GM21381 (cell line): Measurements from ENCODE around the gene FRYL.
"Not testable (repeated sequence)": the region's sequence is repeated elsewhere in the genome, so short reads cannot be mapped to it uniquely, and the experiment has no call there.

Source experiments
- ATAC-seq: cut with Tn5 transposase; IDR thresholded peaks from one replicate; pipeline ENCODE4 v1.9.1; 2021; ENCODE audit warnings: mild to moderate bottlenecking, moderate library complexity; ENCODE audit not compliant: unreplicated experiment

FRYL gene

DNA sequence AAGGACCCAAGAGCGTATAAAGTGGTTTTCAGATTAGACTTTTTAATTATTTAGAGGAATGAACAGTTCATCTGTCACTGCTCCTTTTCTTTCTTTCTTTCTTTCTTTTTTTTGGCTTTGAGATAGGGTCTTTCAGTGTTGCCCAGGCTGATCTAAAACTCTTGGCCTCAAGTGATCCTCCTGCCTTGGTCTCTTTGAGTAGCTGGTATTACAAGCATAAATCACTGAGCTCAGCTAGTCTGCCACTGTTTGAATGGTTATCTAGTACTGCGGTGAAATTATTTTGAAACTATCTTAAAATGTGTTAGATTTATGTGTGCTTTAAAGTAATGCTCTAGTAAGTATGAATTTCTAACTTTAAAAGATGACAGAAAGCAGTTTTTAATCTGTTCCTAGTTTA lies 6.5 kb upstream of the FRYL start:
- ATAC-seq, result no peak

DNA sequence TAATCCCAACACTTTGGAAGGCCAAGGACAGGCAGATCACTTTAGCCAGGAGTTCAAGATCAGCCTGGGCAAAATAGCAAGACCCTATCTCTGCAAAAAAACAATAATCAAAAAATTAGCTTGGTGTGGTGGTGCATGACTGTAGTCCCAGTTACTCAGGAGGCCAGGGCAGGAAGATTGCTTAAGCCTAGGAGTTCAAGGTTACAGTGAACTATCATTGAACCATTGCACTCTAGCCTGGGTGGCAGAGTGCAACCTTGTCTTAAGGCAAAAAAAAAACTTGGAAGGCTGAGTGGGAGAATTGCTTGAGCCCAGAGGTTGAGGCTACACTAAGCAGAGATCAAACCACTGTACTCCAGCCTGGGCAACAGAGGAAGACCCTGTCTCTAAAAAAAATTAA lies 5.2 kb upstream of the FRYL start:
- ATAC-seq, result no peak

DNA sequence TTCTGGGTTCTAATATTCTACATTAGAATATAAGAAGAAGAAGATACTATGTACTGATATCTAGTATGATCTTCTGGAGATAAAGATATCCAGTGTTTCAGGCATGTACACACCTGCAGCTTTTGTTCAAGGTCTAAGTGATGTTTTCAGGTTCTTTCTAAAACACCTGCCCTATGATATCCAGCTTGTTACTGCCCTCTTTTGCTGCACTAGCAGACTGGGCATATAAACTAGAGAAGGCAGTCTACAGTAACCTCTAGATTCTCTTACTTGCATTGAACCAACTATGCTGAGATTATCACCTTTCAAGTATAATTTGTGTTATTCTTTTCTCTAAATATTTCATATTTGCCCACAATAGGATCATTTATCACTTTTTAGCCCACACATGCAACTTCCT lies 1.9 kb upstream of the FRYL start:
- ATAC-seq, result no peak

DNA sequence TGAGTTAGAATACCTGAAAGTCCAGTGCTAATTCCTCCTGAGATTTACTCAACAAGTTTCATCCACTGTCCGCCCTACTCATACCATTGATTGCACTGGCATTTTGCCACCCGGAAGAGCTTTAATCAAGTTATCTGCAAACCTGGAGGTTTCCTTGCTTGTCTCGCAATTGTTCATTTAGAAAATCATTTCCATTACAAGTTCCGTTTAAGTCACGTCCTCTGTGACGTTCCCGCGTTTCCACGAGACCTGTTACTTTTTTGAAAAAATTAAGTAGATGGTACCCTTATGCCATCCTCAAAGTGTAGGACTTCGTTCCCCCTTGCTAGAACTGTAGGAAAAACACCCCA lies 761 bp upstream of the FRYL start:
- no peak for ATAC-seq

DNA sequence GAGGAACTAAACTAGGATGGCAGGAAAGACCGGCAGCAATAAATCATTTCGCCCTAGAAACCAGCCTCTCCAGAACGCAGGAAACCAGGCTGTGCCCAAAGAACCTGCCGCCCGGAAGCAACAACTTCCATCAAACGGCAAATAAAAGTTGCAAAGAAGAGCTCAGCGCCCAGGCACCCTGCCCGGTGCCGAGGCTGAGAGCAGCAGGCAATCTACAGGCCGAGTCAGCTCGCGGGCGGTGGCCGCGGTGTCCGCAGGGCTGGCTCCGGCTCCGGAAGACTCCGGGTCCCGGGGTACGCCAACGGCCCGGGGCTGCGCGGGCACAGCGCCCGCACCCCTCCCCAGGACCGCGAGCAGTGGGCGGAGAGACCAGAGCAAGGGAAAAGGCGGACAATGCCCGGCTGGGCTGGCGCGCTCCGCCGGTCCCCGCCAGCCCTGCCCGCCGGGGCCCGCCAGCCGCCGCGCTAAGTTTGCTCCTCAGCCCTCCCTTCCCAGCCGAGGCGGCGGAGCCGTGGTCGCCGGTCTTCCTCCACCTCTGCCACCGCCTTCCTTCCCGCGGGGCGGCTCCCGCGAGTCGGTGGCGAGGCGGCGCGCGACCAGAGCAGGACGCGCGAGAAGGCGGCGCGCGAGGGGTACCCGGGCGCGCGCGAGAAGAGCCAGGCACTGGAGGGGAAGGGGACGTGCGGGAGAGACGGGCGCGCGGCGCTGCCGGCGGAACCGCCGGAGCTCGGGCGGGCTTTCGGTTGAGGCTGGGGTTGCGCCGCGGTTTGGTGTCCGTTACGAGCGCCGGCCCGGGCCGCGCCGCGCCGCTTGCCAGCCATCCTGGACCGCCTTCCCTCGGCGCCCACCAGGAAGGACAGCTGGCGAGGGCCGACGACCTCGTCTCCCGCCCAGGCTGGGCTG lies 733 bp downstream of the FRYL start:
- peak; percentile 30 for ATAC-seq

DNA sequence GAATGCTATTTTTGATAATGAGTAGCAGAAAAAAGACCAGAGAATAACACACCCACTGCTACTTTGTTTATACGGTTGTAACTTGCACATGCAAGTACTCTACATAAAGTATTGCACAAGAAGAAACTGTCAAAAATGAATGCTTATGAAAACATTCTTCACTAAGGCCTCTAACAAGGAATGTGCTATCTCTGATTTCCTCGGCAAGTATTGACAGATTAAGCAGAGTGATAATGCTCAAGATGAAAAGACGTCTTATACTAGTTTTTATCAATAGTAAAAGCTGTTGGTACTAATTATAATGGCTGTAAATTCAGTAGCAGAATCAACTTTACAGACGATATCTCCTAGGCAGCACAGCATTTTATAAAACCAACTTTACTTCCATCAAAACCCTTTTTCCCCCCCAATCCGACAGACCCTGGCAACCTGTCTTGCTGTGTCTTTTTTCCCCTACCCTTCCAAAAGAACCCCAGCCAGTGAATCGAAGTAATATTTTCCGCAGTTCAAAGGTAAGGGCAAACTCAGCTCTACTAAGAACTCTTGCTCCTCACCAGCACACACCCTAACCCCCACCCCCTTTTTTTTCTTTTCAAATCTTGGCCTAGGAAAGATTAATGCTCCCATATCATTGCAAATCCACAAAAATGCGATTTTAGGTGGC lies 1.5 kb downstream of the FRYL start:
- no peak for ATAC-seq

DNA sequence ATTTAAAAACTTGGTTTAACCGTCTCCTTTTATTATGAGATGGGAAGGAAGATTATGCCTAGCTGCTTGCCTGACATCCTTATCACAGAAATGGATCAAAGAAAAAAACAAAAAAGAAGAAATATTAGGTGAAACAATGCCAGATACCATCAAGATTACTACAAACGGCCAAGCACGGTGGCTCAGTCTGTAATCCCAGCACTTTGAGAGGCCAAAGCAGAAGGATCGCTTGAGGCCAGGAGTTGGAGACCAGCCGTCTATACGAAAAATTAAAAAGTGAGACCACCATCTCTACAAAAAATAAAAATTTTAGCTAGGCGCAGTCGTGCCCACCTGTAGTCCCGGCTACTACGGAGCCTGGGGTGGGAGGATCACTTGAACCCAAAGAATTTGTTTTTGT lies 2.3 kb downstream of the FRYL start:
- no peak for ATAC-seq

DNA sequence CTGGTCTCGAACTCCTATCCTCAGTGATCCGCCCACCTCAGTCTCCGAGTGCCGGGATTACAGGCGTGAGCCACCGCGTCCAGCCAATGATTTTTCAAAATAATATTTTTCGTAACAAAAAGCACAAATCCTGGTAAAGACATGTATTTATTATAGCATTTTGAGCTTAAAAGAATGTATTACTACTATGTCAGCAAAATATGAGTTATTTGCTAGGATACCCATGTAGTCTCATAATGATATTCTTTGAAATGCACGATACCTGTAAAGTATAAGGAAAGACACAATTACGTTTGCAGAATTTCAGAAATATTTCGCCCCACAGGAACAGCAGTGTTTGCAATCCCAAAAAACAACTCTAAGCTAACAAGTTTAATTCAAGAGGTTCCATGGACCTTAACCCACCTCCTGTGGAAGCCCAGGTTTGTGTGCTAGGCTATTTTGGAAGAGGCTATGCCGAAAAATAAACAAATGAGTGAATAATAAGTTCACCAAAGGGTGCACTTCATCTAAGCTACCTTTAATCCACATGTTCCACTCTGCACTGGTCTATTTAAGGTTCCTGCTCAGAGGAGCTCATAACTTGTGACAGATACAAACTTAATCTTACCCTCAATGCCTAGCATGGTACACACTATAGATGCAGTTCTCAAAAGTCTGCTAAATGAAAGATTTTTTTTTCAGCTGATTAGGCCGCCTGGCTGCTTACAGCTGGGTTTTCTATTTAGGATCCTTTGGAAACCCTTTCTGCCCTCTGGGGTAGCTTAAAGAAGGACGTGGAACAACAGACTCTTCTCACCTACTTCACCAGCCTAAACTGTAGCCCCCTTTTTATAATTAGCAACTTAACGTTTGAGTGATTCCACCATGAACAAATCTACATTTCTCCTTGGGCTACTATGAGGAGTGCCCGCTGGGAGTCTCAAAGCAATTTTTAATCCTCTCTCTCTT lies 5.0 kb downstream of the FRYL start:
- ATAC-seq, result no peak

DNA sequence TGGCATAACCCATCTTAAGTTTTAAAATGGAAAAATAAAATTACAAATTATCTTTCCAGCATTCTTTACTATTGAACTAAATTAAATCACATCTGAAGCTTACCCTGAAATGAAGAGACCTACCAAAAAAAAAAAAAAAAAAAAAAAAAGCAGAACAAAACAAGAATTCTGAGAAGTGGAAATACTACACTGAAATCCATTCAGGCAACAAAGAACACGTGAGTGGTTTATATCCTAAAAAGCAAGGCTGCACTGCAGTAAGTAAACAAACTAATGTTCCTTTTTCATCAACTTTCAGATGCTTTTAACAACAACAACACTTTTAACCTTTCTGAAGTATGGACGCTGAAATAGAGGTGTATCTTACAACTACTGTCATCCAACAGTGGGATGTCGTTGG lies 7.5 kb downstream of the FRYL start:
- no peak for ATAC-seq

DNA sequence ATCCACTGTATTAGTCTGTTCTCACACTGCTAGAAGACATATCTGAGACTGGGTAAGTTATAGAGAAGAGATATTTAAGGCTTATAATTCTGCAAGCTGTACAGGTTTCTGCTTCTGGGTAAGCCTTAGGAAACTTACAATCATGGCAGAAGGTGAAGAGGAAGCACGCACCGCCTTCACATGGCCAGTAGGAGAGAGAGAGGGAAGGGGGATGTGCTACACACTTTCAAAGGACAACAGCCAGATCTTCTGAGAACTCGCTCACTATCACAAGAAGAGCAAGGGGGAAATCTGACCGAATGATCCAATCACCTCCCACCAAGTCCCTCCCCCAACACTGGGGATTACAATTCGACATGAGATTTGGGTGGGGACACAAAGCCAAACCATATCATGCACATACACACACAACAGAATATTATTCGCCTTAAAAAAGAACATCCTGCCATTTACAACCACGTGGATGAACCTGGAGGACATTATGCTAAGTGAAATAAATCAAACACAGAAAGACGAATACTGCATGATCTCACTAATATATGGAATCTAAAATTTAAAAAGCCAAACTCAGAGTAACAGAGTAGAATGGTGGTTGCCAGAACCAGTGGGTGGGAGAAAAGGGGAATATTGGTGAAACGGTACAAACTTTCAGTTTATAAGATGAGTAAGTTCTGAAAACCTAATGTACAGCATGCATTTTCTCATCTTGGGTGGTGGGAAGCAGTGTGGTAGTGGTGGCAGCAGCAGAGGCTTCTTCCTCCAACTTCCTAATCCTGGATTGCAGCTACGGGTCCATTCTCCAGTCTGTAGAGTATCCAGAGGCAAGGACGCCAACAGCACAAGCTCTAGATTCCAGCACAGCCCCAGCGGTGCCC lies 12.8 kb downstream of the FRYL start:
- ATAC-seq, result no peak

DNA sequence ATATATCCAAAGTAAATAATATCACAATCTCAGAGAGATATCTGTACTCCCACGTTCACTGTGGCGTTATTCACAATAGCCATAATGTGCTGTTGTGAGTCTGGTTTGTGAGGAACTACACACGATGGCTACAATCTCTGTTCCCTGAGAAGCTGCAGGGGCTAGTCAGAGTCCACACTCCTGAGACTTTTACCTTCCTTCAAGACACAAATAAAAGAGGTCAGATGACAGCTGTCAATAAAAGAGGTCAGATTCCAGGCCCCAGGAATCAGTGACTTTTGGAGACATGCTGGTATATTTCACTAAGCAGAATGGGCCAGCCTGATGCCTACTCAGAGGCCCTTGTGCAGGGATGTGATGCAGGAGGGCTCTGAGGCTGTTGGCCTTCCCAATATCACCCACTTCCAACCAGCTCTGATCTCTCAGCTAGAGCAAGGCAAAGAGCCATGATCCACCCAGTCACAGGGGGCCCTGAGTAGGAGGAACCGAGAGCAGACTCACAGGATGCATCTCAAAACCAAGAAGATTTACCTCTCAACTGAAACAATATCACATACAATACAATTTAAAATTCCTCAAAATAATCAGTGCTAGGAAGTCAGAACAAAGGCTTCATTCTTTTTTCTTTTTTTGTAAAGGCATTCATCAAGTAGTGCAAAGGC lies 13.8 kb downstream of the FRYL start:
- ATAC-seq, result peak; percentile 69

DNA sequence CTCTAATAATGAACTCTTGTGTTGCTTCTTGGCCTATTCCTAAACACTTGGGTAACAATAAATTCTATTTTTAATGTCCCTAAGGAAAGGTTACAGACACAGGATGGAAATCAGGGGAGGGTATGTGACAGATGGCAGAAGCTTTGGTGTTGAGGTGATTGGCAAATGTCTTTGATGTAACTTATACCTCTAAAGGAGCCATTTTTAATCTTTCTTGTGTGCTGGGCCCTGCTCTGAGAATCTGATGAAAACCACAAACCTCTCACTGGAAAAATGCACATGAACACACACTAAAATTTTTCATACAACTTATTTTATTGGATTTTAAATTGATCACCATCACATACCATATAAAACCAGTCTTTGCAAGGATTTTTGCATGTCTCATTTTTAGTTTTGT lies 17.7 kb downstream of the FRYL start:
- ATAC-seq, result no peak

DNA sequence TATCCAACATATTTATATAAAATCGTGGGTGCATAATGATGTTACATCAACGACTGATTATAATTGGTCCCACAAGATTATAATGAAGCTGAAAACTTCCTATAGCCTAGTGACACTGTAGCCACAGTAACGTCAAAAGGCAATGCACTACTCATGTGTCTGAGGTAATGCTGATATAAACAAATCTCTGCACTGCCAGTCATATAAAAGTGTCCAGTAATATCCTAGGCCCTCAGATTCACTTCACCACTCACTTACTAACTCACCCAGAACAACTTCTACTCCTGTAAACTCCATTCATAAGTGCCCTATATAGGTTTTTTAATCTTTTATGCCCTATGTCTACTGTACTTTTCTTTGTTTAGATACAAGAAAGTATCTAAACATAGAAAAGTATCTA lies 18.8 kb downstream of the FRYL start:
- no peak for ATAC-seq

DNA sequence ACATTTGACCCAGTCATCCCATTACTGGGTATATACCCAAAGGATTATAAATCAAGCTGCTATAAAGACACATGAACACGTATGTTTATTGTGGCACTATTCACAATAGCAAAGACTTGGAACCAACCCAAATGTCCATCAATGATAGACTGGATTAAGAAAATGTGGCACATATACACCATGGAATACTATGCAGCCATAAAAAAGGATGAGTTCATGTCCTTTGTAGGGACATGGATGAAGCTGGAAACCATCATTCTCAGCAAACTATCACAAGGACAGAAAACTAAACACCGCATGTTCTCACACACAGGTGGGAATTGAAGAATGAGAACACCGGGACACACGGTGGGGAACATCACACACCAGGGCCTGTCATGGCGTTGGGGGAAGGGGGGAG lies 21.4 kb downstream of the FRYL start:
- not testable (repeated sequence) for ATAC-seq

DNA sequence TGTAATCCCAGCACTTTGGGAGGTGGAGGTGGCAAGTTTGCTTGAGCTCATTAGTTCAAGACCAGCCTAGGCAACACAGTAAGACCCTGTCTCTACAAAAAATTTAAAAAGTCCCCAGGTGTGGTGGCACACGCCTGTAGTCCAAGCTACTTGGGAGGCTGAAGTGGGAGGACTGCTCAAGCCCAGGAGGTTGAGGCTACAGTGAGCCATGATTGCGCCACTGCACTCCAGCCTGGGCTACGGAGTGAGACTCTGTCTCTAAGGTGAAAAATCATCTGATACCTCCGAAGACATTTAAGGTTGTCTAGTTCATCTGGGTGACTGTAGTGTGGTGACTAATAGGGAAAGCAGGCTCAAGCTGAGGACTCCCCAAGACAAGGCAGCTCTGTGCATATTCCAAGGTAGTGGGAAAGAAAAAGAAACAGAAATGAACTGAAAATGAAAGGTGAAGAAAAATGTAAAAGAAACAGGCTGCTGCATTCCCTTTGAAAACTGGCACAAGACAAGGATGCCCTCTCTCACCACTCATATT lies 23.3 kb downstream of the FRYL start:
- ATAC-seq, result no peak

DNA sequence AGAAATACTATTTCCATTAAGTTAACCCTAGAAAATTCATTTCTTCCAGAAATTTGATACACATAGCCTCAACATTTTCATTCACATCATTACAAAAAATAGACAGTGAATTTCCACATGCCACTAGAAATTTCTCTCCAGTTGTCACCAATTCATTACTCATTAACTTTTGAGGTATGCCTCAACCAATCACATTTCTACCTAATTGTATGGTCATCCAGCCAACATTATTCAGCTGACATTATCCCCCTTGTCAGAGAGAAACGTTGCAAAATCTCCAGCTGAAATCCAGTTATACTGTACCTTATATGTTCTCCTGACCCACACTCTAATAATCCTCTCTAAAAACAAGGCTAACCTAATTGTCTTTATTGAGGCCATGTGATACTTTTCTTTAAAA lies 24.8 kb downstream of the FRYL start:
- no peak for ATAC-seq

DNA sequence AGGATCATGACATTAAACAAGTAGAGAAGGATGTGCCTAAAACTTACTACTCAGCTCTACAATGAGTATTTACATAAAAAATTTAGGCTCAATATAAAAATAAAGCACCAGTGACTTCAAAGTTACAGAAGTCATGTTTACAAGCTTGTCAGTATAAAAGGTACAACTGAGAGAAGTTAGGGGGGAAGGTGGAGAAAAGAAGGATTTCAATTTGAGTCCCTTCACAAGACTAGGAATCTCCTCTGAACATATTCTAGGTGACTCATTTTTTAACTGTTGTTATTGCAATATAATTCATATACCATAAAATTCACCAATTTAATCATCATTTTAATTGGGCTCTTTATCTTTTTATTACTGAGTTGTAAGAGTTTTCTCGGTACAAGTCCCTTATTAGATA lies 26.9 kb downstream of the FRYL start:
- no peak for ATAC-seq

DNA sequence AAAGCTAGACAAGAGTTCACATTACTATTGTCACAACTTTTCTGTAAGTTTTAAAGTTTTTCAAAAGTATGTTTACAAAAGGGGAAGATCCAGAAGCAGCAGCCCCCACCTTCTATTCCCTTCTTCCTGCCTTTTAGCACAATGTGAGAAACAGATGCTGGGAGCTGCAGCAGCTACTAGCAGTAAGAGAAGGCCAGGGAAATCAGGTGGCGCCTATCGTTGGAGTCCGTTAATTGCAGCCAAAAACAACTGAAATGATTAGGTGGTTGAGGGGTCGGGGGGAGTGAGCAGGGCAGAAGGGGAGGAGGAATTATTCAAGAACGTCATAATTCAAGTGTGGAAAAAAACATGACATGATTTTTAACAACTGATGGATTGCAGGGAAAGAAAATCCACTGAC lies 27.4 kb downstream of the FRYL start:
- no peak for ATAC-seq

DNA sequence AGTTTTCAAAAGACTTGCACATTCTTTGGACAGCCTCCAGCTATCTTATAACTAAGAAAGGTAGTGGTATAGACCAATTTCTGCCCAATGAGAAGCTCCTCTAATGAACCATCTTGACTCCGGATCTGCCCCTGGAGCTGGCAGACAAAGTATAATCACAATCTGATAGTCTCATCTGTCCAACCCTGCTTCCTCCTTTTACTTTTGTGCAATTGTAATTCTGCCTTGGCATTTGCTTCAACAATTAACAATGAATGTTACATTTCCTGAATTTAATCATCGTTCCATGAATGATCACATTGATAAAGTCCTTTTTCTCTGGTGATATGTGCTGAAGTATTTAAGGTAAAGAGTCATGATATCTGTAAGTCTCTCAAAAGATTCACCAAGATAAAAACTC lies 27.8 kb downstream of the FRYL start:
- no peak for ATAC-seq
